ENCODE results near the gene CES3. TPM values are rescaled to one million over a fixed set of nuclear protein-coding genes. Genes with fewer than 3 reads are reported as not detected.
A peak's percentile ranks its signal among the peaks of the same experiment; 100 is the strongest.

CES3 gene
- total and polyA plus RNA-seq, 9 of the 15 experiments (the other 6 are each of a cell fraction or from before 2014, with no cell fraction given) = 0.06 to 2.2 (median 0.68) TPM

GRCh38 chr16:66977341-66978113 lies 16.5 kb downstream of the CES3 start (continued):
- TF ChIP-seq HMG20A (CRISPR knock-in tag; conservative IDR thresholded peaks at IDR 0.05) (no peak), CHD2 (IDR thresholded peaks at IDR 0.05; ENCODE audit: low read depth, low read length) (no peak), SFPQ (IDR thresholded peaks at IDR 0.05; ENCODE audit: low read depth, low read length) (no peak), CHCHD3 (CRISPR knock-in tag; IDR thresholded peaks at IDR 0.05) (no peak), KDM5B (IDR thresholded peaks at IDR 0.05; ENCODE audit: insufficient replicate concordance, low read depth, low read length) (no peak), CXXC5 (CRISPR knock-in tag; IDR thresholded peaks at IDR 0.05) (no peak), GABPA (tag; conservative IDR thresholded peaks at IDR 0.05; ENCODE audit: low read depth) (no peak), TCF3 (CRISPR knock-in tag; IDR thresholded peaks at IDR 0.05) (no peak), RBFOX2 (IDR thresholded peaks at IDR 0.05; ENCODE audit: low read depth, low read length) (no peak), ZBTB1 (CRISPR knock-in tag; IDR thresholded peaks at IDR 0.05; ENCODE audit: borderline replicate concordance, low read depth) (no peak), ZNF57 (CRISPR knock-in tag; IDR thresholded peaks at IDR 0.05) (no peak), RB1 (IDR thresholded peaks at IDR 0.05; ENCODE audit: low read depth) (peak; percentile 91), E4F1 (CRISPR knock-in tag; IDR thresholded peaks at IDR 0.05; ENCODE audit: borderline replicate concordance) (no peak), ILK (tag; IDR thresholded peaks at IDR 0.05; ENCODE audit: borderline replicate concordance, low read depth) (no peak), ETS1 (conservative IDR thresholded peaks at IDR 0.05; ENCODE audit: control insufficient read depth, low read depth, low read length) (0 out of 2 replicates have a peak, but pooled peaks have one; percentile 14), RBM39 (optimal IDR thresholded peaks at IDR 0.05; ENCODE audit: low read depth, low read length) (no peak)
- TF ChIP-seq, protein P1, sequence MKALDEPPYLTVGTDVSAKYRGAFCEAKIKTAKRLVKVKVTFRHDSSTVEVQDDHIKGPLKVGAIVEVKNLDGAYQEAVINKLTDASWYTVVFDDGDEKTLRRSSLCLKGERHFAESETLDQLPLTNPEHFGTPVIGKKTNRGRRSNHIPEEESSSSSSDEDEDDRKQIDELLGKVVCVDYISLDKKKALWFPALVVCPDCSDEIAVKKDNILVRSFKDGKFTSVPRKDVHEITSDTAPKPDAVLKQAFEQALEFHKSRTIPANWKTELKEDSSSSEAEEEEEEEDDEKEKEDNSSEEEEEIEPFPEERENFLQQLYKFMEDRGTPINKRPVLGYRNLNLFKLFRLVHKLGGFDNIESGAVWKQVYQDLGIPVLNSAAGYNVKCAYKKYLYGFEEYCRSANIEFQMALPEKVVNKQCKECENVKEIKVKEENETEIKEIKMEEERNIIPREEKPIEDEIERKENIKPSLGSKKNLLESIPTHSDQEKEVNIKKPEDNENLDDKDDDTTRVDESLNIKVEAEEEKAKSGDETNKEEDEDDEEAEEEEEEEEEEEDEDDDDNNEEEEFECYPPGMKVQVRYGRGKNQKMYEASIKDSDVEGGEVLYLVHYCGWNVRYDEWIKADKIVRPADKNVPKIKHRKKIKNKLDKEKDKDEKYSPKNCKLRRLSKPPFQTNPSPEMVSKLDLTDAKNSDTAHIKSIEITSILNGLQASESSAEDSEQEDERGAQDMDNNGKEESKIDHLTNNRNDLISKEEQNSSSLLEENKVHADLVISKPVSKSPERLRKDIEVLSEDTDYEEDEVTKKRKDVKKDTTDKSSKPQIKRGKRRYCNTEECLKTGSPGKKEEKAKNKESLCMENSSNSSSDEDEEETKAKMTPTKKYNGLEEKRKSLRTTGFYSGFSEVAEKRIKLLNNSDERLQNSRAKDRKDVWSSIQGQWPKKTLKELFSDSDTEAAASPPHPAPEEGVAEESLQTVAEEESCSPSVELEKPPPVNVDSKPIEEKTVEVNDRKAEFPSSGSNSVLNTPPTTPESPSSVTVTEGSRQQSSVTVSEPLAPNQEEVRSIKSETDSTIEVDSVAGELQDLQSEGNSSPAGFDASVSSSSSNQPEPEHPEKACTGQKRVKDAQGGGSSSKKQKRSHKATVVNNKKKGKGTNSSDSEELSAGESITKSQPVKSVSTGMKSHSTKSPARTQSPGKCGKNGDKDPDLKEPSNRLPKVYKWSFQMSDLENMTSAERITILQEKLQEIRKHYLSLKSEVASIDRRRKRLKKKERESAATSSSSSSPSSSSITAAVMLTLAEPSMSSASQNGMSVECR (CRISPR knock-in tag; IDR thresholded peaks at IDR 0.05) = no peak

Data from K562 (cell line).